ENCODE data around the gene EGFR.

The EGFR gene

DNA sequence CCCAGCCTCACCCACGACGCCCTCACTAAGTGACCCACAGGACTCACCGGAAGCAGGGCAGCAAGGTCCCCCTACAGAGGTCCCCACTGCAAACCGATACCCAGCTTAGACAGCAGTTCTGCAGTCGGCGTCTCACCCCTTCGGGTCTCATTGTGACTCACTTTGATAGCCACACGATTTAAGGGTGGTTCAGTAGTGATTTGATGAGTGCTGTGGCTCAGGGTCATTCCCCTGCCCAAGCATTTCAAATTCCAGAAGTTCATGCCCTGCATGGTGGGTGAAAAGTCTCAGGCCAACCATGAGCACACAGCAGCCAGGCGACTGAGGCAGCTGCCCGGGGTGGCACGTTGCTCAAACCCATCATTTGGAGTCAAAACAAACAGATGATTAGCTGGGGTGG, 93.2 kb downstream of the EGFR start:
- TF ChIP-seq SIN3A (IDR thresholded peaks at IDR 0.05; ENCODE audit: borderline replicate concordance, insufficient read depth, low read length) (no peak), TAF1 (IDR thresholded peaks at IDR 0.05; ENCODE audit: borderline replicate concordance, insufficient read depth, low read length) (no peak), REST (IDR thresholded peaks at IDR 0.05; ENCODE audit: insufficient read depth in 1 of 2, low read depth in 2 of 2, low read length in 2 of 2) (no peak), POLR2AphosphoS5 (IDR thresholded peaks at IDR 0.05; ENCODE audit: low read depth, low read length) (no peak), FOXP2 (optimal IDR thresholded peaks at IDR 0.05; ENCODE audit: borderline replicate concordance, extremely low read depth, extremely low read length, insufficient read depth) (no peak)

GRCh38 chr7:55113760-55114540, 95.1 kb downstream of the EGFR start:
- no peak for TF ChIP-seq FOXP2 (optimal IDR thresholded peaks at IDR 0.05; ENCODE audit: borderline replicate concordance, extremely low read depth, extremely low read length, insufficient read depth)

- TF ChIP-seq REST (IDR thresholded peaks at IDR 0.05; ENCODE audit: insufficient read depth in 1 of 2, low read depth in 2 of 2, low read length in 2 of 2) (no peak), FOXP2 (optimal IDR thresholded peaks at IDR 0.05; ENCODE audit: borderline replicate concordance, extremely low read depth, extremely low read length, insufficient read depth) (no peak), TAF1 (IDR thresholded peaks at IDR 0.05; ENCODE audit: borderline replicate concordance, insufficient read depth, low read length) (no peak)
Measured at GRCh38 chr7:55117286-55117685, 98.5 kb downstream of the EGFR start.

GRCh38 chr7:55118426-55118825, 99.6 kb downstream of the EGFR start:
- TF ChIP-seq SIN3A (IDR thresholded peaks at IDR 0.05; ENCODE audit: borderline replicate concordance, insufficient read depth, low read length), result no peak
- TF ChIP-seq TAF1 (IDR thresholded peaks at IDR 0.05; ENCODE audit: borderline replicate concordance, insufficient read depth, low read length), result no peak
- no peak for TF ChIP-seq FOXP2 (optimal IDR thresholded peaks at IDR 0.05; ENCODE audit: borderline replicate concordance, extremely low read depth, extremely low read length, insufficient read depth)
- TF ChIP-seq REST (IDR thresholded peaks at IDR 0.05; ENCODE audit: insufficient read depth in 1 of 2, low read depth in 2 of 2, low read length in 2 of 2), result no peak
- TF ChIP-seq POLR2AphosphoS5 (IDR thresholded peaks at IDR 0.05; ENCODE audit: low read depth, low read length), result no peak

GRCh38 chr7:55119571-55119970, 100.8 kb downstream of the EGFR start:
- TF ChIP-seq REST (IDR thresholded peaks at IDR 0.05; ENCODE audit: insufficient read depth in 1 of 2, low read depth in 2 of 2, low read length in 2 of 2), result no peak
- no peak for TF ChIP-seq POLR2AphosphoS5 (IDR thresholded peaks at IDR 0.05; ENCODE audit: low read depth, low read length)
- no peak for TF ChIP-seq TAF1 (IDR thresholded peaks at IDR 0.05; ENCODE audit: borderline replicate concordance, insufficient read depth, low read length)
- no peak for TF ChIP-seq SIN3A (IDR thresholded peaks at IDR 0.05; ENCODE audit: borderline replicate concordance, insufficient read depth, low read length)
- no peak for TF ChIP-seq FOXP2 (optimal IDR thresholded peaks at IDR 0.05; ENCODE audit: borderline replicate concordance, extremely low read depth, extremely low read length, insufficient read depth)

Data from PFSK-1 (cell line).